AG09309 (cell line): ENCODE data around the gene ZBTB7B.
A peak's percentile ranks its signal among the peaks of the same experiment; 100 is the strongest.

Experiments used
- DNase-seq: peaks from one replicate; pipeline ENCODE4 v3.0.0-alpha.2; 2010; ENCODE audit warnings: low read depth
- H3K4me3 ChIP-seq: 2 replicates; pipeline ENCODE4 v1.5.1; 2011; ENCODE audit warnings: mild to moderate bottlenecking, low read depth, low read length, moderate library complexity; ENCODE audit not compliant: control insufficient read depth
- CTCF ChIP-seq: IDR thresholded peaks from 2 replicates; pipeline ENCODE4 v1.5.1; 2011; ENCODE audit warnings: mild to moderate bottlenecking, low read depth, low read length, inconsistent platforms; ENCODE audit not compliant: insufficient read depth, control insufficient read depth; ENCODE audit errors: missing control alignments

Gene ZBTB7B

GRCh38 chr1:154968731-154969130, 33.9 kb upstream of the ZBTB7B start:
- DNase-seq = no peak
- H3K4me3 ChIP-seq = peak overlapping the region; percentile 94
- TF ChIP-seq CTCF = no peak

- no peak for TF ChIP-seq CTCF
- H3K4me3 ChIP-seq = peak overlapping the region; percentile 94
- no peak for DNase-seq
These were observed 33.4 kb upstream of the ZBTB7B start for GRCh38 chr1:154969246-154969645.

- DNase-seq = no peak
- H3K4me3 ChIP-seq = peak overlapping the region; percentile 94
- no peak for TF ChIP-seq CTCF
These were observed 32.6 kb upstream of the ZBTB7B start for GRCh38 chr1:154969860-154970452.

- peak; percentile 63 for DNase-seq
- H3K4me3 ChIP-seq = peak within 1 kb of the TSS; percentile 94
- TF ChIP-seq CTCF = no peak
These were observed 31.8 kb upstream of the ZBTB7B start, which contains the start of gene SHC1 for GRCh38 chr1:154970631-154971340. Gene SHC1, minus strand, starts transcription at chr1:154970747. Its CDS starts 221 bp downstream, at chr1:154970526.

GRCh38 chr1:154971341-154971998, 31.1 kb upstream of the ZBTB7B start:
- TF ChIP-seq CTCF = no peak
- H3K4me3 ChIP-seq = peak overlapping the region; percentile 94
- DNase-seq = no peak

- peak overlapping the region; percentile 67 for H3K4me3 ChIP-seq
- TF ChIP-seq CTCF = no peak
- no peak for DNase-seq
These were observed 30.4 kb upstream of the ZBTB7B start for GRCh38 chr1:154972213-154972516.
